ENCODE measurements around the gene PPP4R3C.
"Not testable (repeated sequence)": the region's sequence is repeated elsewhere in the genome, so short reads cannot be mapped to it uniquely, and the experiment has no call there.

PPP4R3C gene

DNA sequence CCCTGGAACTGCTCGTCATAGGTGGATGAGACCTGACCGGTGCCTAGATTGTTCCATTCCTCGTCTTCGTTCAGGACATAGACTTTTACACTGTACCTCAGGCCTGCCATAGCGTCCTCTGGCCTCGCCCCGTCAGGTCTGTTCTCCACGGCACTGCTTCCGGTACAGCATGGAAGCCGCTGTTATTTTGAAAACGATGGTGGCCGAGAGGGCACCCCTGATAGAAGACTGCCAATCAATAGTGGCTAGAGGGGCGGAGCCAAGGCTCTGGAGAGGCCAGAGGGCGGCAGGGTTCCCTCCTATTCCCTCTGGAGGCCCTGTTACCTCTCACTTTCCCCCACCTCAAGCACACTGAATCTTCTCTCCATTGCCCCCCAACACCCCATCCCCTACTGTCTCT is at the start of gene PPP4R3C:
TSS of gene PPP4R3C (minus strand) at position 155 of the 400 bp plus-strand sequence. CDS start at position 110, 45 bp downstream.
- DNase-seq, result no peak

DNA sequence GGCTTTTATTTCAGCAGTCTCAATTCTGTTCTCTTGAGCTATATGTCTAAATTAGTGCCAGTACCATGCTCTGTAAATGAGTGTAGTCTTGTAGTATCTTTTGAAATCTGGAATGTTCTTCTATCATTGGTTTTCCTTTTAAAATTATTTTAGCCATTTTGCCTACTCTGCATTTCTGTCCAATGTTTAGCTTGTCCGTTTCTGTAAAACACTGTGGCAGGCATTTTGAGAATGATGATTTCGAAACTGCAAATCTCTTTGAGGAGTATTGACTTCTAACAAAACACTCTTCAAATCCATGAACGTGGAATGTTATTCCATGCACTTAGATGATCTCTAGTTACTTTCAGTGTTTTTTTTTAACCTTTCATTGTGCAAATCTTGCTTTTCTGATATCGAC is 28.3 kb upstream of the PPP4R3C start:
- DNase-seq, result no peak

DNA sequence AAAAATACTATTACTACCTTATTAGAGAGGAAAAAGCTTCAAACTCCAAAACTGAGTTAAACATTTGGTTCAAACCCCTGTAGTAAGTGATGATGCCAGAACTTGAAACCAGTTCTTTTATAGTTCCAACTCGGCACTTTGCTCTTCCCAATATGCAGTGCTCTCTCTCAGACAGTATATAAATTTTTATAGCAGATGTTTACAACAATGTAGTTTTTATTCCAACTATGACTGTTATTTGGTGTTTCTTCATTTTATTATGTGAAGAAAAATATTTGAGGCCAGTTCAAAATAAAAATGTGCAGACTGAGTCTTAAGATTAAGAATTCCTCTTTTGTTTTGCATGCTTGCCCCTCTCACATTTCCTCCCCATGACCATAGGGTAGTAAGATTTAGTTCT is 2.9 kb upstream of the PPP4R3C start:
- no peak for DNase-seq

DNA sequence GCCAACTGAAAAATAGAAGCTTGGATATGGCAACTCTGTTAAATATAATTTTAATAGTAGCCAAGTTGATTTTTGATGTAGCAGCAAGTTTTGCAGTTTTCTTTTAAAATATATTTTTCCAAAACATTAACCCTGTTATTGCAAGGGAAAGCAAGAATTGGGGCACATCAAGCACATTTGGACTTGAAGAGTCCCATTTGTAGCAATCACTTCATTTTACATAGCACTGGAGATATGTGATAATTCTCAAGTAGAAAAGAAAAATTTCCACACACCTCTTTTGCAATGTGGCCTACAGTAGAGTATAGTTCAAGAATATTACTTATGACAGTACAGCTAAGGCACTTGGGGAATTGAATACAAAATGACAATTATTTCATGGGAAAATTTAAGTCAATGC is 1.9 kb upstream of the PPP4R3C start:
- DNase-seq, result no peak

DNA sequence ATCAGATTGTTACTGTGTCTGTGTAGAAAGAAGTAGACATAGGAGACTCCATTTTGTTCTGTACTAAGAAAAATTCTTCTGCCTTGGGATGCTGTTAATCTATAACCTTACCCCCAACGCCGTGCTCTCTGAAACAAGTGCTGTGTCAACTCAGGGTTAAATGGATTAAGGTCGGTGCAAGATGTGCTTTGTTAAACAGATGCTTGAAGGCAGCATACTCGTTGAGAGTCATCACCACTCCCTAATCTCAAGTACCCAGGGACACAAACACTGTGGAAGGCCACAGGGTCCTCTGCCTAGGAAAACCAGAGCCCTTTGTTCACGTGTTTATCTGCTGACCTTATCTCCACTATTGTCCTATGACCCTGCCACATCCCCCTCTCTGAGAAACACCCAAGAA is 4.0 kb downstream of the PPP4R3C start:
- not testable (repeated sequence) for DNase-seq

DNA sequence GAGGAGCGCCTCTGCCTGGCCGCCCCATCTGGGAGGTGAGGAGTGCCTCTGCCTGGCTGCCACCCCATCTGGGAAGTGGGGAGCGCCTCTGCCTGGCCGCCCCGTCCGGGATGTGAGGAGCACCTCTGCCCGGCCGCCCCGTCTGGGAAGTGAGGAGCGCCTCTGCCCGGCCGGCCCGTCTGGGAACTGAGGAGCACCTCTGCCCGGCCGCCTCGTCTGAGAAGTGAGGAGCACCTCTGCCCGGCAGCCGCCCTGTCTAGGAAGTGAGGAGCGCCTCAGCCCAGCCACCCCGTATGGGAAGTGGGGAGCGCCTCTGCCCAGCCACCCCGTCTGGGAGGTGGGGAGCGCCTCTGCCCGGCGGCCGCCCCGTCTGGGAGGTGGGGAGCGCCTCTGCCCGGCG is 4.6 kb downstream of the PPP4R3C start:
- not testable (repeated sequence) for DNase-seq

DNA sequence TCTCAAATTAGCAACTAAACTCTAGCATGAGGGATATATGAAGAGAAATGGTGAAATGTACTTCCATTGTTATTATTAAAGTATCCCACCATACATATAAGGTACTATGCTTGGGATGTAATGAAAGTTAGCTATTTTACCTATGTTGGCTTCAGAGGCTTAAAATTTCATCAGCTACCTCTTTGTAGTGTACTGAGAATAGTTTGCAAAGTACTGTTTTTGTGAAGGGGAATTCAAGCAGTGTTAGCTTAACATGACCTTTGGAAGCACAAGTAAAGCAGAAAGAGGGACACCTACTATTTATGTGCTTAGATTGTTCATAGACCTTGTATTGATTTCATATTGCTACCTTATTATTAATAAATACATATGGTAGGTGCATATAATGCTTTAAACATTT is 11.8 kb downstream of the PPP4R3C start:
- no peak for DNase-seq

DNA sequence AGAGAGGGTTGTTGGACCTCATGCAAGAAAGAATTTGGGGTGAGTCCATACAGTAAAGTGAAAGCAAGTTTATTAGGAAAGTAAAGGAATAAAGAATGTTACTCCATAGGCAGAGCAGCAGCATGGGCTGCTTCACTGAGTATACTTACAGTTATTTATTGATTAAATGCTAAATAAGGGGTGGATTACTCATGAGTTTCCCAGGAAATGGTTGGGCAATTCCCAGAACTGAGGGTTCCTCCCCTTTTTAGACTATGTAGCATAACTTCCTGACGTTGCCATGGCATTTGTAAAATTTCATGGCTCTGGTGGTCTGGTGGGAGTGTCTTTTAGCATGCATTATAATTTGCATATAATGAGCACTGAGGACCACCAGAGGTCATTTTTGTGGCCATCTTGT is 16.7 kb downstream of the PPP4R3C start:
- DNase-seq, result no peak

DNA sequence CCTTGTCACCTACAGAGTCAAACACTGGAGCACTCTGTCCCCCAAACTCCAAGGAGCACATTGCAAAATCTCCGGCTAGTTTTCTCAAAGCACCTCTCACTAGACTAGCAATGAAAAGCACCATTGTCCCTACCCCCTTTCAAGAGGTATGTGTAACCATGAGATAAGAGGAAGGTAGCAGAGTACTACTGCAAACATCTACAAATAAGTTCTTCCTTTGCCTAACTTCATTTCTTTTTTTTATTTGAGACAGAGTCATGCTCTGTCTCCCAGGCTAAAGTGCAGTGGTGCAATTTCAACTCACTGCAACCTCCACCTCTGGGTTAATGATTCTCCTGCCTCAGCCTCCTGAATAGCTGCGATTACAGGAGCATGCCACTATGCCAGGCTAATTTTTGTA is 17.7 kb downstream of the PPP4R3C start:
- DNase-seq, result no peak

DNA sequence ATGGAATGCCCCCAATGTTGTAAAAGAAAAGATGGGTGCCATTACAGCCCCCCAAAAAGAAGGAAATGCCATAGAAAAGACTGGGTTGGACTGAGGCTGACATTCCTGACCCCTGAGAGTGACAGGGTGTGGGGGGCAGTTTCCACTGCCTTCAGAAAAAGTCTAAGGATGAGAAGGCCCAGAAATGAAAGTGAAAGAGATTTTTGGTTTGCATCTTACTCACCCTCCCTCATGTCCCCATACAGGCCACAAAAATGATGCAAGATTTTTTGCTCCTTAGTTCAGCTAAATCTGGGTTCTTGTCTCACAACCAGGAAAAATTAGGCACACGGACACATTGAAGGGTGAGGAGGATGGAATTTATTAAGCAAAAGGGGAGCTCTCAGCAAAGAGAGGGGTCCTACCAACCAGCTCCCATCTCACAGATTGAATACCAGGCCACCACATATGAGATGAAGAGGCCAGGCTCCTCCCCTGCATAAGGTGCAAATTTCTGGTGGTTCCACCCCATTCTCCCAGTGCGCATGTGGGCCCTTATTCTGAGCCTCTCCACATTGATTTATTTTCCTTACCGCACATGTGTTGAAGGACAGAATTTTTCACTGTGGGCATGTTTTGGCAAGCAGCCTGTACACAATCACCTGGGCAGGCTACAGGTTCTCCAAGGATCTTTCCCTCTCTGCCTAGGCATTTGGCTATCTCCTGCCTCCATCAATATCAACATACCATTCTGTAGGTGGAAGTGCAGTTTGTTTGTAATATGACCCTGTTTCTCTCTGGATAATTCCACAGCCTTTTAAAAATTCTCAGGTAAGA is 18.8 kb downstream of the PPP4R3C start:
- no peak for DNase-seq

DNA sequence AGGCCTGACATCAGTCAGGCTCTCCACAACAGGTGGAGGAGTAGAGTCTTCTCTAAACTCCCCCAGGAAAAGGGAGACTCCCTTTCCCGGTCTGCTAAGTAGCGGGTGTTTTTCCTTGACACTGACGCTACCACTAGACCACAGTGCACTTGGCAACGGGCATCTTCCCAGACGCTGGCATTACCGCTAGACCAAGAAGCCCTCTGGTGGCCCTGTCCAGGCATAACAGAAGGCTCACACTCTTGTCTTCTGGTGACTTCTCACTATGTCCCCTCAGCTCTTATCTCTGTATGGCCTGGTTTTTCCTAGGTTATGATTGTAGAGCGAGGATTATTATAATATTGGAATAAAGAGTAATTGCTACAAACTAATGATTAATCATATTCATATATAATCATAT is 20.7 kb downstream of the PPP4R3C start:
- not testable (repeated sequence) for DNase-seq

DNA sequence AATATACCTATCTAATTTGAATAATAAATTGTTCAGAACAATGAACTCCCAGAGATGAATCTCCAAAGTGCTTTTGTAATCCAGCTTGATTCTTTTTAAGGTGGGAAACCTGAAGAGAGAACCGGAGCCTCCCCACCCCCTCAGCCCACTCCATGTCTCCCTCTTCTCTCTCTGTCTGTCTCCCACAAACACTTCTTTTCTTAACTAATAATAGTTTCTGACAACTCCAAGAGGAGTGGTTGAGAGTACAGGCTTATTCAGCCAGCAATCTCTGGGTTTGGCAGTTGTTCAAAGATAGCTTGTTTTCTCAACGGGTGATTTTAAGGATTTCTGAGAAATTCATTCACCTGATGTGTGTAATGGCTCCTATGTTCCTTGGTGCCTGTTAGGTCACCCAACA is 23.4 kb downstream of the PPP4R3C start:
- no peak for DNase-seq

DNA sequence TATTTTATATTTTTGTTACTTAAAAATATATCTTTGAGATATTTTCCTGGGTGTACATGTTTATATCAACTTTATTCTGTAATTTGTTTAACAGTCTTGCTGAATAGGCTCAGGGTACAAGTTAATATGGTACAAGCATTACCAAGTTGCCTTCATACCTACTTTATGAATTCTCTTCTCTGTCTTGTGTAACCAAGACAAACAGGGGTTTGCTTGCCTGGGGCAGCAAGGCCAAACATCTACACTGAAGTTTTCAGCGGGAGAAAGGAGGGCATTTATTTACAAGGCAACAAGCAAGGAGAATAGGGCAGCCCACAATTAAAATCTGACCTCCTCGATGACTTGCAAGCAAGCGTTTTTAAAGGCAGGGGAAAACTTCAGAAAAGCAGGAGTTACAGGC is 24.2 kb downstream of the PPP4R3C start:
- no peak for DNase-seq

DNA sequence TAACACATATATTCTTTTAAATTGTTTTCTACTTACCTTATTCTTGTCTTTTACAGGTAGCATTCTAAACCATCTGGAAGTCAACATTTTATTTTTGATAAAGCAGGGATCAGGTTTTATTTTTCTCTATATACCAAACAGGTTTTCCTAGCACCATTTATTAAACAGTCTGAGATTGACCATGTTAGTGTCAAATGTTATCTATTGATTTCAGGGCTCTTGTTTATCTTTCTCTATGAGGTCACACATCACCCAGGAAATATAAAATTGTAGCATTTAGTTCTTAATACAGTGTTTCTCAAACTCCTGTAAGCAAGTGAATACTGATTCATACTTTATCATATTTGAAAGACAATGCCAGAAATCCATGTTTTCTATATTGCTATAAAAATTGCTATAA is 28.1 kb downstream of the PPP4R3C start:
- DNase-seq, result no peak

Data from NCI-H510A (cell line).